Stomach smooth muscle (tissue), 2 donors: ENCODE measurements around the gene SLC2A9.
"Not testable (repeated sequence)": the region's sequence is repeated elsewhere in the genome, so short reads cannot be mapped to it uniquely, and the experiment has no call there.

Experiments
- H3K27ac ChIP-seq: one replicate; pipeline ENCODE4 v1.7.0; 2013; ENCODE audit warnings: mild to moderate bottlenecking, low read length, inconsistent platforms
- H3K27me3 ChIP-seq, 2 donors: one replicate each; pipeline ENCODE4 v1.7.0; 2013; ENCODE audit warnings: low read length in 2 of 2; ENCODE audit not compliant: insufficient read depth in 2 of 2, control insufficient read depth in 1 of 2
- H3K36me3 ChIP-seq, 2 donors: one replicate each; pipeline ENCODE4 v1.7.0; 2013; ENCODE audit warnings: low read length in 2 of 2; ENCODE audit not compliant: control insufficient read depth in 2 of 2, insufficient read depth in 2 of 2
- H3K4me1 ChIP-seq: one replicate; pipeline ENCODE4 v1.7.0; 2013; ENCODE audit warnings: low read length; ENCODE audit not compliant: control insufficient read depth, insufficient read depth
- H3K4me3 ChIP-seq, 2 donors: one replicate each; pipeline ENCODE4 v1.7.0; 2013; ENCODE audit warnings: low read length in 2 of 2
- H3K9ac ChIP-seq, 2 donors: one replicate each; pipeline ENCODE4 v1.7.0; 2013; ENCODE audit warnings: low read length in 2 of 2, mild to moderate bottlenecking in 1 of 2
- H3K9me3 ChIP-seq, 2 donors: one replicate each; pipeline ENCODE4 v1.7.0; 2013; ENCODE audit warnings: low read length in 2 of 2; ENCODE audit not compliant: control insufficient read depth in 2 of 2
- donor health status: healthy.
- donor health status: Pancreatic carcinoma.

The SLC2A9 gene

DNA sequence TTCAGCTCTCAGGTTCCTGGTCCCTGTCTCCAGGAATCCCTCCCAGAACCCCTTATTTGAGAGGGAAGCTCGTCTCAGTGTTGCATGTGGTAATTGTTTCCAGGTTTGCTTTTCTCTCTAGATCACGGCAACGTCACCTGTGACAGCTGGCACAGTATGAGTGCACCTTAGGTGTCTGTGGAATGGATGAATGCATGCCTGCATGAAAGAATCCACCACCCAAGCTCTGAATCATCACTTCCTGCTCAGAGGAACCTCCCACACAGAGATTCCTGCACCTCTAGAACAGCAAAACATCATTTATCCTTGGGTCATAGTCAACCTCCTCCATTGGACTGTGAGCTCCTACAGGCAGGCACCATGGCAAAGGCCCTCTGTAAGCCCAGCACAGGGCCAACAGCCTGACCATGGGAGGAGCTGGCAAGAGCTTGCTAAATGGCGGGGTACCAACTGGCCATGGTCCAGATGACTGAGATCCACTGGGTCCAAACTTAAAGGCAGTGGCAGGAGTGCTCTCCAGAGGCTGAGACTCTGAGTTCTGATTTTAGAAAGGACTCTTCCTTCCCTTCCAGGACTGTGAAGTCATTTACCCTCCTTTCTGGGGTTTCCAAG is 116.2 kb downstream of the SLC2A9 start:
- H3K36me3 ChIP-seq, result no peaks in the 10 kb centered on the region
- H3K9me3 ChIP-seq, result no peaks in the 10 kb centered on the region
- no peak overlapping the region for H3K27ac ChIP-seq
- H3K4me1 ChIP-seq, result no peaks in the 10 kb centered on the region
- H3K27me3 ChIP-seq, result no peaks in the 10 kb centered on the region
- H3K9ac ChIP-seq, result no peak overlapping the region
- no peak overlapping the region for H3K4me3 ChIP-seq

DNA sequence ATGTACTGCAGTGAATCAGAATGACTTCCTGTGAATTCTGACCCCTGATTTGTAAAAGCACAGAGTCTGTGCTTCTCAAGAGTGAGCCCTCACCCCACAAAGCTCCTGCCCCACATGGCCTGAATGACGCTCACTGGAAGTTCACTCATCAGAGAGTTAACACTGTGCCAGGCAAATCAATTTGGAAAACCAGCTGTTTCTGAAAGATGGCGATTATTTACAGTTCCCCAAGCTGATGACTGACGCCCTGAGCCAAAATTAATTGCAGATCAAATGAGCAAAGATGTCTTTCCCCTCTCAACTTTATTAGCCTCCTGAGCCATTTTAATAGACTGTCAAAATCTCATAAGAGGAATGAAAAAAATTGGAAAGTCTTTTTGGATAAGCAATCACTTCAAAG is 118.0 kb downstream of the SLC2A9 start:
- Histone ChIP-seq H3K9me3 (no peaks in the 10 kb centered on the region), H3K4me3 (no peak overlapping the region), H3K36me3 (no peaks in the 10 kb centered on the region), H3K4me1 (no peaks in the 10 kb centered on the region), H3K27me3 (no peaks in the 10 kb centered on the region), H3K27ac (no peak overlapping the region), H3K9ac (no peak overlapping the region)

DNA sequence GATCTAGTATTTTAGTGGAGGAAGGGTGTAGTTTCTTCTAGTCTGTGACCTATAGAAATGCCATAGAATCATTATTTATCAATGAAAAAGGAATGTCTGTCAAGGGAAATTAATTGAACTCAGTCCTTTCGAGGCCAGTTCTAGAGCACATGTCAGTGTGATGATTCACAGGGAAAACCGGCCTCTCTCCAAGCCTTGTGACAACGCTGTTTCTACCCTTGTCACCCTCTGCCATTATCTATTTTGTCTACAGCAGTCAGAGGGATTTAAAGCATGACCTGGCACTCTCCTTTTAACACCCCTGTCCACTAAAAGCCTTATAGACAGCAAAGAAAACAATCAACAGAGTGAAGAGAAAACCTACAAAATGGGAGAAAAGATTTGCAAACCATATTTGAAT is 120.0 kb downstream of the SLC2A9 start:
- Histone ChIP-seq H3K4me3 (no peak overlapping the region), H3K4me1 (no peaks in the 10 kb centered on the region), H3K27me3 (no peaks in the 10 kb centered on the region), H3K9me3 (no peaks in the 10 kb centered on the region), H3K9ac (no peak overlapping the region), H3K27ac (no peak overlapping the region), H3K36me3 (no peaks in the 10 kb centered on the region)

DNA sequence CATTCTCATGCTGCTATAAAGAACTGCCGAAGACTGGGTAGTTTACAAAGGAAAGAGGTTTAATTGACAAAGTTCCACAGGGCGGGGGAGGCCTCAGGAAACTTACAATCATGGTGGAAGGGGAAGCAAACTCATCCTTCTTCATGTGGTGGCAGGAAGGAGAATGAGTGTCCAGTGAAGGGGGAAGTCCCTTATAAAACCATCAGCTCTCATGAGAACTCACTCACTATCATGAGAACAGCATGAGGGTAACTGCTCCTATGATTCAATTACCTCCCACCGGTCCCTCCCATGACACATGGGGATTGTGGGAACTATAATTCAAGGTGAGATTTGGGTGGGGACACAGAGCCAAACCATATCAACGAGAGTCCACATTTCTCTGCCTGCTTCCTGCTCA is 120.7 kb downstream of the SLC2A9 start:
- not testable (repeated sequence) for H3K36me3 ChIP-seq, H3K27me3 ChIP-seq, H3K9ac ChIP-seq, H3K4me1 ChIP-seq, H3K9me3 ChIP-seq, H3K27ac ChIP-seq, H3K4me3 ChIP-seq

DNA sequence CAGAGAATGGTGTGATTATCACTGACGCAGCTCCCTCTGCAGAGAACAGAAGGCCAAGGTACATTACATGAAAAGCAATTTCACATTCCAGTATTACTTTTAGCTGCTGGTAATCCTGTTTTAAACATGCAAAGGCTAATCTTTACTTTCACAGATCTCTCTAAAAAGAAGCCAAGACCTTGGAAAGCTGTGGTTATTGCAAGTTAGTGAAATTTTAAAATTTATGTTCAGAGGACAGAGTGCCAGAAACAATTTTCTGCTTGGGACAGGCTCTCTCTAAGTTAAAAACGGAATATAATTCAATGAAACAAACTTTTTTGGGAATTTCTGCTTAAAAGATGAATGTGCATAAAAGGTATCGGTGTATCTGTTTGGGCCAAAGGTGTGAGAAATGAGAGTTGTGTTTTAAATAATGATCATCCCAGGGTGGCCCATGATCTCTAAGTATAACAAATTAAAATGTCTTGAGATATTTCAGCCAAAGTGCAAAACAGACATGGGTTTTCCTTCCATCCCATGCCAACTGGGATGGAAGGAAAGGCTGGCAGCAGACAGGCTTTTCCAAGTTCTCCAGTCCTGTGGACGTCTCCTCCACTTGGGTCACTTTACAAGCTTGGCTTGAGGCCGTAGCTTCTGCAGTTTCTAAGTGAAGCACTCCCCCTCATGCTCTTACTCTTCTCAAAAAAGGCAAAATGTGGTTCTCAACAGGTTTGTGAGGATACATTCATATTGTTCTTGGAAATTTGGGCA is 121.8 kb downstream of the SLC2A9 start:
- no peak overlapping the region for H3K9ac ChIP-seq
- no peak overlapping the region for H3K4me3 ChIP-seq
- no peaks in the 10 kb centered on the region for H3K4me1 ChIP-seq
- H3K27me3 ChIP-seq, result no peaks in the 10 kb centered on the region
- H3K9me3 ChIP-seq, result no peaks in the 10 kb centered on the region
- H3K27ac ChIP-seq, result no peak overlapping the region
- no peaks in the 10 kb centered on the region for H3K36me3 ChIP-seq

DNA sequence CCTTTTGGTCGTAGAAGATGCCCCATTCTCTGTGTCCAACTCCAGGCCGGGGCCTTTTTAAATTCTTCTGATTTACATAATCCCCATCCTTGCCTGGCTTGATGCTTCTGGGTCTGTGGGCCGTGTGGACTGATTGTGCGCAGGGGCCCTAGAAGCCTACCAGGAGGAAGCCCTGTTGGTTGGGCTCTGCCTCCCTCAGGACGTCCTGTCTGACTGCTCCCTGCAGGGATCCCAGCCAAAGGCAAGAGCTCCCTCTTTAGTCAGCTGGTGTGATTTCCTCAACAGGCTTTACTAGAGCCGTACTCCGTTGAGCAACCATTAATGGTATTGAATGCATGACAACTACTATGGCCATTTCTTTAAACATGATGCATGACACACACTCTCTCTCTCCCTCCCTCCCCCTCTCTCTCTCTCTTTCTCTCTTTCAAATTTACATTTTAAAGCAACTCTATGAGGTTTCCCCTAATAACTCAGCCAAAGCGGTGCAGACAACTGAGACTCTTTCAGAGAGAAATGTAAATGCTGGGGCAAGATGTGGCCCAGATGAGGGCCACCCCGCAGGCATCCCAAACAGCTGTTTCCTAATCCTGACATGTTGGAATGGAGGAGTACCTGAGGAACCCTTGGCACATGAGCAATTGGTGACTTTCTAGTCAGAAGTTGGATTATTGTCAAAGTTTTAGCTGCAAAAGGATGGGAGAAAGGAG is 122.5 kb downstream of the SLC2A9 start:
- Histone ChIP-seq H3K9me3 (no peaks in the 10 kb centered on the region), H3K9ac (no peak overlapping the region), H3K27ac (no peak overlapping the region), H3K4me3 (no peak overlapping the region), H3K4me1 (no peaks in the 10 kb centered on the region), H3K36me3 (no peaks in the 10 kb centered on the region), H3K27me3 (no peaks in the 10 kb centered on the region)

DNA sequence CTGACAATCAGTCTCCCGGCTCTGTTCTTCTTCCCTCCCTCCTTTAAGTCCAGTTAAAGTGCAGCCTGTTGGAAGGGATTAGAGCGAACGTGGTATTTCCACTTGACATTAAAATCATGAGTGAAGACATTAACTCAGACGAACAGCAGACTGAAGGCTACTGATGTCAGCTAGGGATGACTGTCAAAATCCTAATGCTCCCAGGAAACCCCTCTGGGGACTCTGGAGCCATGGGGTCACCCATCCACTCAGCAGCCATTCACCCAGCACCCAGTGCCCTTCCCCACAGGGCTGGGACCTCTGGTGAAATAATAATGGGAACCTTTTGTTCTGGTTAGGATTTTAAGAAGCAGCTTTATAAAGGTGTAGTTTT is 126.0 kb downstream of the SLC2A9 start:
- H3K9ac ChIP-seq, result no peak overlapping the region

DNA sequence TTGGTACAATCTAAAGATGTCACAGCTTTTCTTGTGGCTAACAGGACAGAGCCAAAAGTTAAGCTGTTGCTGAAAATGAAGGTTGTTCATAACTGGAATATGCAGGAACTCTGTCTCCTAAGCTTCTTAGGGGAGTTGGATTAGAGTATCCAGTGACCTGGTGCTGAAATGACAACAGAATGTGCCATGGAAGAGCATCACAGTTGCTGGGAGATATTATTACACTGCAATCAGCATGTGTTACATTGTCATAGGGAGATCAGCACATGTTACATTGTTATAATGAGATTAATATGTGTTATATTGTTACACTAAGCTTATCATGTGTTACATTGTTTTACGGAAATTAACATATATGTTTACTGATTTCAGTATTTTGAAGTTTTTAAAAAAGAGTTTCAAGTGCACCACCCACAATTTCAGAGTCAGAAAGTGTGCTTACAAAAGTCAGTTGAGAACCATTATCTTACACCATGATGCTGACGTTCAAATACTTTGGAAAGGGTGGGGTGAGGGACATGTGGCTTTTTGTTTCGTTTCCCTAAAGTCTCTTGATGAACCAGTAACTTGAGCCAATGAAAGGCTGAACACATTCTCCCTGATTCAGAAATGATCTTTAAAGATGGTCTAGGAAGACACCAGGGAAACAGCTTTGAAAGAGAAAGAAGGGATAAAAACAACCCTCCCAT is 126.5 kb downstream of the SLC2A9 start:
- H3K4me1 ChIP-seq, result no peaks in the 10 kb centered on the region
- no peaks in the 10 kb centered on the region for H3K36me3 ChIP-seq
- H3K9ac ChIP-seq, result no peak overlapping the region
- H3K9me3 ChIP-seq, result no peaks in the 10 kb centered on the region
- H3K27me3 ChIP-seq, result no peaks in the 10 kb centered on the region
- H3K4me3 ChIP-seq, result no peak overlapping the region
- no peak overlapping the region for H3K27ac ChIP-seq

More for the DNA sequence above, 126.0 kb downstream of the SLC2A9 start:
- Histone ChIP-seq H3K27me3 (no peaks in the 10 kb centered on the region), H3K27ac (no peak overlapping the region), H3K9me3 (no peaks in the 10 kb centered on the region), H3K4me3 (no peak overlapping the region), H3K36me3 (no peaks in the 10 kb centered on the region), H3K4me1 (no peaks in the 10 kb centered on the region)

DNA sequence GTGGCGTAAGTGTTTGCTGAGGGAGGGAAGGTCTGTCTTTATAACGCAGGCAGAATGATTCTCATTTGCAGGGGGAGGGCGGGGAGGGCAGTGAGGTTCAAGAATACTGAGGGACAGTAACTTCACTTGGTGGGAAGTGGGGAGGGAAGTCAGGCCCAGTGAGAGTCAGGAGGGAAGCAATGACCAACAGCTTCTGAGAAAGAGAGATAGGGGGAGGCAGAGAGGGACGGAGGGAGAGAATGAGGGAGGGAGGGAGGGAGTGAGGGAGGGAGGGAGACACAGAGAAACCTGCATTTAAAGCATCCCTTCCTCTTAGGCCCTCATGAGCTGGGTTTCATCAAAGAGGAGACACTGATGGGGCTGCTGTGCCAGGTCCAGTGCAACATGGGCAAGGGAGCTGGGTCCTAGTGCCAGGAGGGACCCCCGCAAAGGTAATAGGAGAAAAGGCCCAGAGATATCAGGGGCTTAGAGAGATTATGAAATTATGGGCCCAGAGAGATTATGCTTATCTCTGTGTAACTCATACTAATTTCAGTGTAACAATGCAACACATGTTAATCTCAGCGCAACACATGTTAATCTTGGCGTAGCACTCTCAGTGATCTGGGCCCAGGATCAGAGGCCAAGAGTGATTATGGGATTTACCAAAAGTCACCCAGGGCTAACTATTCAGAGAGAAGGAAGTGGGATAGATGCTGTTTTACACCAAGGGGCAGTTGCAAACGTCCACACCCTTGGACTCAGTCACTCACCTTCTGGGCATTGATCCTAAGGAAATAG is 127.8 kb downstream of the SLC2A9 start:
- no peaks in the 10 kb centered on the region for H3K36me3 ChIP-seq
- no peak overlapping the region for H3K9ac ChIP-seq
- H3K27me3 ChIP-seq, result no peaks in the 10 kb centered on the region
- no peak overlapping the region for H3K27ac ChIP-seq
- H3K9me3 ChIP-seq, result no peaks in the 10 kb centered on the region
- no peaks in the 10 kb centered on the region for H3K4me1 ChIP-seq
- no peak overlapping the region for H3K4me3 ChIP-seq

DNA sequence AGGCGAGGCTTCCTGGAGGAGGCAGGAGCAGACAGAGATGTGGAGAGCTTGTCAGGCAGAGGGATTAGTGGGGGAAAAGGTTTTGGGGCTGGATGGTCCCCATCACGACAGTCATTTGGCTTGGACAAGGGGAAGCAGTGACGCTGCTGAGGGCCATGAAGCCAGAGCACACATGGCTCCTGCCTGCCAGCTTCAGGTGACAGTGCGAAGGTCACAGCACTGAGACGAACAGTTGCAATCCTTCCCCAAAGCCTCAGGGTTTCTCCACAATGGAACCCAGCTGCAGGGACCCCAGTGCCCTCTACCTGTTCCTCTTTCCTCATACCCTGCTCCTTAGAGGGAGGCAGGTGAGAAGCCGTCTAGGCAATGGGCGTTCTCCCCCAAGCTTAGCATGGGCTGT is 129.6 kb downstream of the SLC2A9 start:
- H3K9ac ChIP-seq, result no peak overlapping the region

More for the DNA sequence above, 129.6 kb downstream of the SLC2A9 start:
- no peaks in the 10 kb centered on the region for H3K36me3 ChIP-seq
- no peak overlapping the region for H3K4me3 ChIP-seq
- no peaks in the 10 kb centered on the region for H3K4me1 ChIP-seq
- no peak overlapping the region for H3K27ac ChIP-seq
- no peaks in the 10 kb centered on the region for H3K27me3 ChIP-seq
- H3K9me3 ChIP-seq, result no peaks in the 10 kb centered on the region
